IMR-90 (cell line): Measurements from ENCODE around the gene SLC30A9. TPM values are rescaled to one million over a fixed set of nuclear protein-coding genes. Genes with fewer than 3 reads are reported as not detected.

Experiments used
- ATAC-seq: fragments of 200-7000 bp; cut with Tn5 transposase; 2 replicates; pipeline ENCODE4 v1.9.1; 2020; ENCODE audit warnings: low read depth, mild to moderate bottlenecking, moderate library complexity
- BruUV-seq: library from RNA; stranded (reverse); fragments of 400-500 nt; replicated peaks from 2 replicates; lab custom pipeline; 2021; lab: Mats Ljungman, UMichigan
- CTCF ChIA-PET: fragments of 300-600 bp; formaldehyde crosslinking; extraction: SDS; loops from one replicate; lab custom pipeline; 2021; ENCODE audit warnings: antibody characterized with exemption; lab: Yijun Ruan, JAX
- POLR2A ChIA-PET: fragments of 300-600 bp; sonication (Branson Sonifier 250); formaldehyde crosslinking; loops from one replicate; lab custom pipeline; 2022; ENCODE audit warnings: antibody characterized with exemption; ENCODE audit not compliant: unreplicated experiment; lab: Charles Lee
- DNase-seq: peaks from one replicate; pipeline ENCODE4 v3.0.0; 2013
- H2AFZ ChIP-seq: replicated peaks from 2 replicates; pipeline ENCODE3; 2013; ENCODE audit warnings: low read length, mild to moderate bottlenecking; ENCODE audit not compliant: poor library complexity
- H2AK5ac ChIP-seq: 2 replicates; pipeline ENCODE4 v1.6.1; 2013; ENCODE audit warnings: low read depth, low read length, inconsistent platforms
- H2AK9ac ChIP-seq: replicated peaks from 2 replicates; pipeline ENCODE3; 2013; ENCODE audit warnings: mild to moderate bottlenecking, low read depth, low read length, moderate library complexity; ENCODE audit not compliant: poor library complexity
- H2BK120ac ChIP-seq: 2 replicates; pipeline ENCODE4 v1.6.1; 2013; ENCODE audit warnings: low read depth, low read length, inconsistent platforms
- H2BK15ac ChIP-seq: 3 replicates; pipeline ENCODE4 v1.6.1; 2013; ENCODE audit warnings: low read depth, low read length, inconsistent platforms
- H2BK20ac ChIP-seq: 2 replicates; pipeline ENCODE4 v1.6.1; 2013; ENCODE audit warnings: low read depth, mild to moderate bottlenecking, inconsistent platforms, low read length, moderate library complexity
- H2BK5ac ChIP-seq: 2 replicates; pipeline ENCODE4 v1.6.1; 2013; ENCODE audit warnings: mild to moderate bottlenecking, low read depth, low read length, inconsistent platforms; ENCODE audit not compliant: poor library complexity, severe bottlenecking
- H3K14ac ChIP-seq: replicated peaks from 2 replicates; pipeline ENCODE4 v1.6.1; 2013; ENCODE audit warnings: low read depth, low read length, inconsistent platforms
- H3K18ac ChIP-seq: 2 replicates; pipeline ENCODE4 v1.6.1; 2013; ENCODE audit warnings: low read depth, low read length, control low read depth
- H3K23ac ChIP-seq: 2 replicates; pipeline ENCODE4 v1.6.1; 2013; ENCODE audit warnings: low read depth, low read length, inconsistent platforms
- H3K27ac ChIP-seq: 2 replicates; pipeline ENCODE4 v1.5.1; 2013; ENCODE audit warnings: mild to moderate bottlenecking, control low read depth, low read length; ENCODE audit not compliant: insufficient read depth
- H3K27me3 ChIP-seq: 2 replicates; pipeline ENCODE4 v1.6.1; 2013; ENCODE audit warnings: low read length; ENCODE audit not compliant: control insufficient read depth, insufficient read depth
- H3K36me3 ChIP-seq: 2 replicates; pipeline ENCODE4 v1.6.1; 2013; ENCODE audit warnings: low read length, mixed read lengths; ENCODE audit not compliant: control insufficient read depth, insufficient read depth
- H3K4ac ChIP-seq: 2 replicates; pipeline ENCODE4 v1.6.1; 2013; ENCODE audit warnings: low read depth, low read length, inconsistent platforms
- H3K4me1 ChIP-seq: 2 replicates; pipeline ENCODE4 v1.6.1; 2013; ENCODE audit warnings: low read length, mixed read lengths; ENCODE audit not compliant: control insufficient read depth, insufficient read depth
- H3K4me2 ChIP-seq: 2 replicates; pipeline ENCODE4 v1.6.1; 2013; ENCODE audit warnings: low read depth, mild to moderate bottlenecking, control low read depth, low read length, moderate library complexity
- H3K4me3 ChIP-seq: 2 replicates; pipeline ENCODE4 v1.5.1; 2013; ENCODE audit warnings: low read depth, mild to moderate bottlenecking, control low read depth, low read length, moderate library complexity; ENCODE audit not compliant: insufficient read depth
- H3K56ac ChIP-seq: 2 replicates; pipeline ENCODE4 v1.6.1; 2013; ENCODE audit warnings: low read length, inconsistent platforms; ENCODE audit not compliant: insufficient read depth; ENCODE audit errors: extremely low read depth
- H3K79me1 ChIP-seq, 2 experiments: 2 replicates each; pipeline ENCODE4 v1.6.1; 2013; ENCODE audit warnings: low read length in 2 of 2, inconsistent platforms in 1 of 2, low read depth in 1 of 2
- H3K9ac ChIP-seq: 2 replicates; pipeline ENCODE4 v1.6.1; 2013; ENCODE audit warnings: low read depth, low read length, control low read depth
- H3K9me1 ChIP-seq: 2 replicates; pipeline ENCODE4 v1.6.1; 2013; ENCODE audit warnings: low read length, inconsistent platforms; ENCODE audit not compliant: insufficient read depth
- H3K9me3 ChIP-seq: 2 replicates; pipeline ENCODE4 v1.6.1; 2013; ENCODE audit warnings: low read length; ENCODE audit not compliant: control insufficient read depth, insufficient read depth
- H4K20me1 ChIP-seq: 2 replicates; pipeline ENCODE4 v1.6.1; 2013; ENCODE audit warnings: low read length, inconsistent platforms; ENCODE audit not compliant: insufficient read depth
- H4K5ac ChIP-seq: 2 replicates; pipeline ENCODE4 v1.6.1; 2013; ENCODE audit warnings: mild to moderate bottlenecking, low read depth, low read length, control low read depth
- H4K8ac ChIP-seq, 2 experiments: 2 replicates each; pipeline ENCODE4 v1.6.1; 2013; ENCODE audit warnings: low read depth in 2 of 2, low read length in 2 of 2, control low read depth in 1 of 2, inconsistent platforms in 1 of 2
- H4K91ac ChIP-seq: 2 replicates; pipeline ENCODE4 v1.6.1; 2013; ENCODE audit warnings: low read depth, low read length, inconsistent platforms; ENCODE audit not compliant: insufficient read depth
- BHLHE40 ChIP-seq: fragments of 150-350 bp; IDR thresholded peaks from 2 replicates; pipeline ENCODE4 v1.6.1; 2016; ENCODE audit warnings: mild to moderate bottlenecking, low read depth, low read length
- CEBPB ChIP-seq: IDR thresholded peaks from 2 replicates; pipeline ENCODE4 v1.6.1; 2012; ENCODE audit warnings: low read depth, low read length, improper control_type of control experiment
- CHD1 ChIP-seq: IDR thresholded peaks from 2 replicates; pipeline ENCODE4 v1.6.1; 2012; ENCODE audit warnings: low read depth, low read length, improper control_type of control experiment
- CTCF ChIP-seq: conservative IDR thresholded peaks from 2 replicates; pipeline ENCODE4 v1.5.1; 2012; ENCODE audit warnings: mild to moderate bottlenecking, low read depth, low read length, improper control_type of control experiment
- ELK1 ChIP-seq: fragments of 150-350 bp; IDR thresholded peaks from 2 replicates; pipeline ENCODE4 v1.6.1; 2016; ENCODE audit warnings: low read depth, mild to moderate bottlenecking, low read length, moderate library complexity, borderline replicate concordance
- FOS ChIP-seq: fragments of 150-350 bp; IDR thresholded peaks from 2 replicates; pipeline ENCODE4 v1.6.1; 2016; ENCODE audit warnings: low read depth, low read length
- MAFK ChIP-seq: IDR thresholded peaks from 2 replicates; pipeline ENCODE4 v1.6.1; 2012; ENCODE audit warnings: low read depth, low read length, improper control_type of control experiment
- MAZ ChIP-seq: IDR thresholded peaks from 2 replicates; pipeline ENCODE4 v1.6.1; 2012; ENCODE audit warnings: low read depth, mild to moderate bottlenecking, low read length, improper control_type of control experiment, moderate library complexity, borderline replicate concordance
- MXI1 ChIP-seq: IDR thresholded peaks from 2 replicates; pipeline ENCODE4 v1.6.1; 2012; ENCODE audit warnings: low read depth, mild to moderate bottlenecking, low read length, moderate library complexity, borderline replicate concordance
- NFE2L2 ChIP-seq: fragments of 150-350 bp; IDR thresholded peaks from 2 replicates; pipeline ENCODE4 v1.6.1; 2016; ENCODE audit warnings: low read depth, mild to moderate bottlenecking, low read length
- POLR2A ChIP-seq: IDR thresholded peaks from 2 replicates; pipeline ENCODE4 v1.6.1; 2012; ENCODE audit warnings: mild to moderate bottlenecking, low read depth, low read length
- RAD21 ChIP-seq: IDR thresholded peaks from 2 replicates; pipeline ENCODE4 v1.6.1; 2012; ENCODE audit warnings: low read length, improper control_type of control experiment
- RCOR1 ChIP-seq: IDR thresholded peaks from 2 replicates; pipeline ENCODE4 v1.6.1; 2012; ENCODE audit warnings: mild to moderate bottlenecking, low read length, improper control_type of control experiment; ENCODE audit not compliant: insufficient replicate concordance
- RFX5 ChIP-seq: IDR thresholded peaks from 2 replicates; pipeline ENCODE4 v1.8.0; 2012; ENCODE audit warnings: low read depth, mild to moderate bottlenecking, low read length, moderate library complexity
- SMC3 ChIP-seq: fragments of 150-350 bp; IDR thresholded peaks from 2 replicates; pipeline ENCODE4 v1.6.1; 2016; ENCODE audit warnings: low read depth, mild to moderate bottlenecking, antibody characterized with exemption, low read length, moderate library complexity
- USF2 ChIP-seq: fragments of 150-350 bp; IDR thresholded peaks from 2 replicates; pipeline ENCODE4 v1.6.1; 2017; ENCODE audit warnings: mild to moderate bottlenecking, antibody characterized with exemption, low read length, low read depth
- dilution Hi-C: fragments of 300-500 bp; cut with HindIII; formaldehyde crosslinking; loops from one replicate; pipeline ENCODE4 v1.14.3; 2018; ENCODE audit warnings: low sequenced_read_pairs; ENCODE audit not compliant: unreplicated experiment
- in situ Hi-C: fragments of 300-500 bp; cut with MboI; formaldehyde crosslinking; loops from 3 replicates; pipeline ENCODE4 v1.14.3; 2019; ENCODE audit warnings: low sequenced_read_pairs, inconsistent platforms, mixed read lengths
- intact Hi-C: fragments of 100-400 bp; cut with micrococcal nuclease; formaldehyde crosslinking; loops from 2 replicates; pipeline ENCODE4 v1.10.0; 2022
- polyA plus RNA-seq, 3 experiments: library from polyadenylated mRNA; depleted of rRNA; stranded (reverse); fragments of >200 nt; gene quantifications; 2 replicates each; pipeline ENCODE4 v1.2.3, GENCODE V29; 2012; ENCODE audit warnings: low replicate concordance in 1 of 3
- total RNA-seq: library from RNA; depleted of rRNA; stranded (reverse); fragments of >200 nt; gene quantifications from 2 replicates; pipeline ENCODE4 v1.2.3, GENCODE V29; 2012

The SLC30A9 gene
- total and polyA plus RNA-seq, 2 of the 4 experiments (the other 2 are of a cell fraction), result 32.0 to 72.6 TPM

- no peak overlapping the region for H3K27ac ChIP-seq
- ChIA-PET POLR2A (no interaction called here), CTCF (no interaction called here)
- H2BK120ac ChIP-seq, result no peak overlapping the region
- ATAC-seq (no peak), DNase-seq (no peak)
- H2AK9ac ChIP-seq, result no peak overlapping the region
- H3K4ac ChIP-seq, result no peak overlapping the region
- H2BK15ac ChIP-seq, result no peak overlapping the region
- H3K9me3 ChIP-seq, result no peaks in the 10 kb centered on the region
- H4K5ac ChIP-seq, result no peak overlapping the region
- peaks cover 4% of the 10 kb centered on the region; the same call in 1 of the 2 replicates for H3K9me1 ChIP-seq
- H3K14ac ChIP-seq, result no peak overlapping the region
- no peak overlapping the region for H4K91ac ChIP-seq
- H3K4me2 ChIP-seq, result no peak overlapping the region
- peaks cover 0 to 5% of the 10 kb centered on the region in 2 experiments; a peak in 1 of 4 replicates for H3K79me1 ChIP-seq
- in situ Hi-C loops, result no loop called here
- peaks cover 11% of the 10 kb centered on the region for H3K36me3 ChIP-seq
- H2AFZ ChIP-seq, result no peak overlapping the region
- no peak overlapping the region for H2BK5ac ChIP-seq
- no peak overlapping the region for H4K8ac ChIP-seq
- dilution Hi-C loops, result no loop called here
- intact Hi-C loops, result no loop called here
- TF ChIP-seq FOS, result no peak
- TF ChIP-seq MXI1, result no peak
- no peak for TF ChIP-seq MAFK
- TF ChIP-seq CHD1, result no peak
- no peak for TF ChIP-seq SMC3
- no peak for TF ChIP-seq CTCF
- no peak for TF ChIP-seq POLR2A
- TF ChIP-seq RCOR1, result no peak
- no peak for TF ChIP-seq RFX5
- TF ChIP-seq ELK1, result no peak
- no peak for TF ChIP-seq RAD21
- TF ChIP-seq MAZ, result no peak
- TF ChIP-seq NFE2L2, result no peak
- no peak for TF ChIP-seq USF2
- TF ChIP-seq CEBPB, result no peak
- TF ChIP-seq BHLHE40, result no peak
- no peaks in the 10 kb centered on the region for H3K27me3 ChIP-seq
- BruUV-seq, result no TSS peak
- H2BK20ac ChIP-seq, result no peak overlapping the region
- no peaks in the 10 kb centered on the region for H4K20me1 ChIP-seq
- no peak overlapping the region for H3K23ac ChIP-seq
- no peak overlapping the region for H3K4me3 ChIP-seq
- H3K4me1 ChIP-seq, result no peaks in the 10 kb centered on the region
- H3K9ac ChIP-seq, result no peak overlapping the region
- H3K18ac ChIP-seq, result no peak overlapping the region
- no peak overlapping the region for H2AK5ac ChIP-seq
- no peak overlapping the region for H3K56ac ChIP-seq
Observed at GRCh38 chr4:42078184-42078801, 88.0 kb downstream of the SLC30A9 start.
